Activated effector memory CD4-positive, alpha-beta T cell treated with anti-CD3 and anti-CD28 coated beads, Interleukin-2, amount 50 U/mL, for 16 hours (primary cell): ENCODE measurements around the gene BAG5.
"Not testable (repeated sequence)": the region's sequence is repeated elsewhere in the genome, so short reads cannot be mapped to it uniquely, and the experiment has no call there.

Source experiments
- DNase-seq: peaks from one replicate; pipeline ENCODE4 v3.0.0-alpha.2; 2020

Gene BAG5, protein sequence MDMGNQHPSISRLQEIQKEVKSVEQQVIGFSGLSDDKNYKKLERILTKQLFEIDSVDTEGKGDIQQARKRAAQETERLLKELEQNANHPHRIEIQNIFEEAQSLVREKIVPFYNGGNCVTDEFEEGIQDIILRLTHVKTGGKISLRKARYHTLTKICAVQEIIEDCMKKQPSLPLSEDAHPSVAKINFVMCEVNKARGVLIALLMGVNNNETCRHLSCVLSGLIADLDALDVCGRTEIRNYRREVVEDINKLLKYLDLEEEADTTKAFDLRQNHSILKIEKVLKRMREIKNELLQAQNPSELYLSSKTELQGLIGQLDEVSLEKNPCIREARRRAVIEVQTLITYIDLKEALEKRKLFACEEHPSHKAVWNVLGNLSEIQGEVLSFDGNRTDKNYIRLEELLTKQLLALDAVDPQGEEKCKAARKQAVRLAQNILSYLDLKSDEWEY

DNA sequence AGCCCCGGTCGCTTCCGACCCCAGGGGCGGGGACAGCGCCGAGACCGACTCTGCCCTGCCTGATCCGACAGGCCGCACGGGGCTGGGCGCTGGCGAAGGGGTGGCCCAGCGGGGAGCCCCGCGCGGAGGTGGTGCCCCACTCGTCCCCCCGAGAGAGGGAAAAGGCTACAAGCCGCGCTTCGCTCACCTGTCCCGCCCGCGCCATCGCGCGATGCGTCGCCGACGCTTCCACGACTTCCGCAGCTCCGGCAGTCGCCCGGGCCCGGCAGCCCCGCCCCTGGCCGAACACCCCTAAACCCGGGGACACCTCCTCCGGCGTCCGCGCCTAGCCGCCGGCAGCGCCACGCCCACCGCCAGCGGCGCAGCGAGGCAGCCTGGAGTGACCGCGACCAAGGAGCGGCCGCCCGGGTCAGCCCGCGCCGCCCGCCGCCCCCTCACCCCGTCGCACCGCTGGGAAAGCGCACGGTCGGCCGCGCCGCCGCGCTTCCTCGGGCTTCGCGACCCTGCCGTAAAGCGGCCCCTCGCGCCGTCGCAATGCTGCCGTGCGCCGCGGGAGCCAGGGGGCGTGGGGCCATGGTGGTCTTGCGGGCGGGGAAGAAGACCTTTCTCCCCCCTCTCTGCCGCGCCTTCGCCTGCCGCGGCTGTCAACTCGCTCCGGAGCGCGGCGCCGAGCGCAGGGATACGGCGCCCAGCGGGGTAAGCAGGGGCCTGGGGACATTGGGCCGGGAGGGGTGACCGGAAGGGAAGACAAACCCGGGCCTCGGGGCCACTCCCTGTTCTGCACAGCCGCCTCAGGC lies at the start of gene BAG5, which contains the start of gene COA8:
BAG5 (minus strand) TSS at position 229 of the 797 bp plus-strand sequence. CDS start 1,493 bp downstream, outside the sequence.
COA8 (plus strand) TSS at position 532 of the 797 bp plus-strand sequence; CDS start at position 574, 42 bp downstream.
- DNase-seq = peak; percentile 95

DNA sequence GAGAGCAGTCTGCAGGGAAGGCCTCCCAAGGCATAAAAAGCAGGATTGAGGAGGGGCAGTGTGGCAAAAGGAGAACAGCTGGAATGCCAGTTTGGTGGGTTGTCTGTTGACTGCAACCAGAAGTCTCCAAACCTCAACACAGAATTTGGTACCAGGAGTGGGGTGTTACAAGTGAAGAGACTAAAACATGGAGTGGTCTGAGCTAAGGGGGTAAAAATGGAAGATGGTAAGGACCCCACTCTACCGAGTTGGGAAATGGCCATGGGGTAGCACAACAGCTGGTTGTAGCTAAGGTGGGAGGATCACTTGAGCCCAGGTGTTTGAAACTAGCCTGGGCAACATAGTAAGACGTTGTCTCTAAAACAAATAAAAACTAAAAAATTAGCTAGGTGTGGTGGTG lies 48.8 kb upstream of the BAG5 start:
- no peak for DNase-seq

DNA sequence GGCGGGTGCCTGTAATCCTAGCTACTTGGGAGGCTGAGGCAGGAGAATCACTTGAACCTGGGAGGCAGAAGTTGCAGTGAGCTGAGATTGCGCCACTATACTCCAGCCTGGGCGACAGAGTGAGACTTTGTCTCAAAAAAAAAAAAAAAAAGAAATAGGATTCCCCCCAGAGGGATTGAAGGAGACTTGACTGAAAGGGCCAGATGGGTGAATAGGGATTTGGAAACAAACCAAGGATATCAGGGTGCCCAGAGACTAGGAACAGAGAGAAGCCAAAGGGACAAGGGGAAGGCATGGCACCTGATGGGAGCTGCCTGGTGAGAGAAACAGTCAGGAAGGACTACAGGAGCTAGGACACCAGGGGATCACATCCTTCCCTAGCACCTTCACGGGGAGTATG lies 46.6 kb upstream of the BAG5 start:
- not testable (repeated sequence) for DNase-seq

DNA sequence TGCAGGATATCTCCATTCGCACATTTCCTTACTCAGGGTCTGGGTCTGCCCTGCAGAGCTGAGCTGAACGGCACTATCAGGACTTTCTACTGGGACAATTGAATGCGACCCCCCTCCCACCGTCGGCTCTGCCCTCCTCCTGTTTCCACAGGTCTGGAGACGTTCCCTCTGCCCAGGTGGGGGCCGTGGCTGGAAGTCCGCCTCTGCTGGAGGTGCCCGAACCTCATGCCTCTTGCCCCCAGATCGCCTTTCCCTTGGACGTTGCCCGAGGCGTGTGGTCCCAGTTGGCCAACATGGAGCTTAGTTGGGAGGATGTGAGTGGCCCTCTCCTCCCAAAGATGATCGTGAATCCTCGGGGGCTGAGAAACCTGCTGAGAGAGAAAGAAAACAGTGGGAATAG lies 45.4 kb upstream of the BAG5 start:
- DNase-seq = no peak

DNA sequence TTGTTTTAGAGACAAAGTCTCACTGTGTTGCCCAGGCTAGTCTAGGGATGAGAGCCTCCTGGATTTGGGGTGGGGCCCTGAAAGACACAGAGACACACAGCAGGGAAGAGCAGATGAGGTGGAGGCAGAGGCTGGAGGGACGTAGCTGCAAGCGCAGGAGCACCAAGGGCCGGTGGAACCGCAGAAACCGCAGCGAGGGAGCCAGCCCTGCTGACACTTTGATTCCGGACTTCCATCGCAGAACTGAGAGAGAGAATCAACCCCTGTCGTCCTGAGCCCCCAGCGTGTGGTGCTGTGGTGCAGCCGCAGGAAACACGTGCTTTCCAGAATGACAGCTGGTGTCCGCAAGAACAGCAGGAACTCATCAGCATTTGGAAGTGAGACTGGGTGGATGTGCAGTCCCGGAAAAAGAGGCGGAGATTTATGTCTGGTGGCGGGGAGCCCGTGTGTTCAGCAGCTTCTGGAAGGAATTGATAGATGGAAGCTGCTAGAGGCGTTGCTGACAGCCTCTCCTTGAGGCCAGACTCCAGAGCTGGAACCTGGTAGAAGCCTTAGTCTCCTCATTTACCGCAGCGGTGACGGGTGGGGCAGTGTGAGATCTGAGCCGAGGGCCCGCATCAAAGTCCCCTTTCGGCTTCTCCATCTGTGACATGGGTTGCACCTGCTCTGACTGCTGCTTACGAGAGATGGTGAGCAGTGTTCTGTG lies 44.7 kb upstream of the BAG5 start:
- peak; percentile 79 for DNase-seq

DNA sequence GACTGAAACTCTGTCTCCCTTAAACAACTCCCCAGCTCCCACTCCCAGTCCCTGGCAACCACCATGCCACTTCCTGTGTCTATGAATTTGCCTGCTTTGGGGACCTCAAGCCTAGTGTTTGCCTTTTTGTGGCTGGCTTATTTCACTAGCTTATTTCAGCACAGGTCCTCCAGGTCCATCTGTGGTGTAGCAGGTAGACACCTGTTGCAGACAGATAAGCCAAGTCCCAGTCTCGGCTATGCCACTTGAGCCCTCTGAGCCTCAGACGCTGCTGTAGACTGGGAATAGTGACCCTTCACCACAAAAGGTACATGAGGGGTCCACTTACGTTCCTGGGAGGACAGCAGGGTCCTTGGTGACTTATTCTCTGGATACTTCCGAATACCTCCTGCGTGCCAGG lies 42.2 kb upstream of the BAG5 start:
- no peak for DNase-seq

DNA sequence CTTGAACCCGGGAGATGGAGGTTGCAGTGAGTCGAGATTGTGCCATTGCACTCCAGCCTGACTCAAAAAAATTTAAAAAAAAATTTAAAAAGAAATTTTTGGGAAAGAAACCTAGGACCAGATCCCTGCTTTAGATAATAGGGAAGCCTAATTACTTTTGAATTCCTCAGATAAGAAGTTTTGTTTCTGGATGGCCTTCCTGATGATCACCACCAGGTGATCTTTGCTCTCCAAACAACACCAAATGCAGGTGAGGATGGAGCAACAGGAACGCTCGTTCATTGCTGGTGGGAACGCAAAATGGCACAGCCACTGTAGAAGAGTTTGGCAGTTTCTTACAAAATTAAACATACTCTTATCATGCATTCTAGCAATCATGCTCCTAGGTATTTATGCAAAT lies 38.0 kb upstream of the BAG5 start:
- no peak for DNase-seq

DNA sequence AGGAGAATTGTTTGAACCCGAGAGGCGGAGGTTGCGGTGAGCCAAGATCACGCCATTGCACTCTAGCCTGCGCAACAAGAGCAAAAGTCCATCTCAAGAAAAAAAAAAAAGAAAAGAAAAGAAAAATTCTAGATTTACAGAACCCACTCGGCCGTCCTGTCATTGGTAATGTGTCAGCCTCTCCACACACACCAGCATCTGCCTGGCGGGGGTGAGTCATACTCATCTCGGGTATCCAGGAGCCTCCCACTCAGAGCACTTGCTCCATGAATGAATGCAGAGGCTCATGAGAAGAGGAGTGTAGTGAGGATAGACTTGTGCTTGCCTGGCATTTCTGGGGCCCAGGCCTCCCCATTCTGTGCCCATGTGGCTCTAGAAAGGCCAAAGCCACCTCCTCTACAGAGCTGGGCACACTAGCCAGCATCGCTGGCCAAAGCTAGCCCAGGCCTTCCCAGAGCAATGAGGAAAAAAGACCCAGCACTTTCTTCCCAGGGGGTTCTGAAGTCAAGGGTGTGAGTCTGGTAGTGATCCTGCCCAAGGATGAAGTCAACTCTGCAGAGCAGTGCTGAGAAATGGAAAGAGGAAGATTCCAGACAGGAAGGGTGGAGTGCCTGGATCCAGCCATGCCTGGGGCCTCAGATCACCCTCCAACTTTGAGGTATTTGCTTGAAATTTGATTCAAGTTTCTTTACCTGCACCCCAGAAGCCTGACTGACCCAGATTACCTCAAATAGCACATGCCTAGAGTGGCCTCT lies 35.3 kb upstream of the BAG5 start:
- no peak for DNase-seq

DNA sequence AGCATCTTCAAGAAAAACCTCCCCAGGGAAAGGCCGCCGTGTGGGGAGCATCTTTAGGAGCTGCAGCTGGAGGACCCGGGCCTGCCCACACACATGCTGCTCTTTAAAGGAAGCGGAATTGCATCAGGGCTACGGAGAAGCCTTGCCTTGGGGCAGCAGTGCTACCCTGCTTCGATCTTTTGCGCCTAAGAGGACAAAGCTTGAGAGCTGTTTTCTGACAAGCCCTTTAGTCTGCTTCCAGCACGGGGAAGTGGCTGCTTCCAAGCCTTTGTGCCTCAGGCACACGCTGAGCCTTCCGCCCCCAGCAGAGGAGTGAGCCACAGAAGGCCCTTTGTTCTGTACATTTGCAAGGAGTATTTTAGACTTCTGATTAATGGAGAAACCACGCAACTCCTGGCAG lies 31.8 kb upstream of the BAG5 start:
- DNase-seq = no peak

DNA sequence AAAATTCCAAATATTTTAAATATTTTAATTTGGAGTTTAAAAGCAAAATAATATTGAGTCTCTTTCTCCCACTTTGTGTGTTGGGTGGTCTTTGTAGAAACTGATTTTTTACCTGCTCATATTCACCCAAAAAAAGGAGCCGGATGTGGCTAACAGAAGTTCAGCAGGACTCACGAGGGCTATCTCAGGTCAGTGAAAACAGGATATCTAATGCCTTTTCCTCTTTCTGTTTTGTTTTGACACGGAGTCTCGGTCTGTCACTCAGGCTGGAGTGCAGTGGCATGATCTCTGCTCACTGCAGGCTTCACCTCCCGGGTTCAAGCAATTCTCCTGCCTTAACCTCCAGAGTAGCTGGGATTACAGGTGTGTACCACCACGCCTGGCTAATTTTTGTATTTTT lies 31.1 kb upstream of the BAG5 start:
- DNase-seq = no peak

DNA sequence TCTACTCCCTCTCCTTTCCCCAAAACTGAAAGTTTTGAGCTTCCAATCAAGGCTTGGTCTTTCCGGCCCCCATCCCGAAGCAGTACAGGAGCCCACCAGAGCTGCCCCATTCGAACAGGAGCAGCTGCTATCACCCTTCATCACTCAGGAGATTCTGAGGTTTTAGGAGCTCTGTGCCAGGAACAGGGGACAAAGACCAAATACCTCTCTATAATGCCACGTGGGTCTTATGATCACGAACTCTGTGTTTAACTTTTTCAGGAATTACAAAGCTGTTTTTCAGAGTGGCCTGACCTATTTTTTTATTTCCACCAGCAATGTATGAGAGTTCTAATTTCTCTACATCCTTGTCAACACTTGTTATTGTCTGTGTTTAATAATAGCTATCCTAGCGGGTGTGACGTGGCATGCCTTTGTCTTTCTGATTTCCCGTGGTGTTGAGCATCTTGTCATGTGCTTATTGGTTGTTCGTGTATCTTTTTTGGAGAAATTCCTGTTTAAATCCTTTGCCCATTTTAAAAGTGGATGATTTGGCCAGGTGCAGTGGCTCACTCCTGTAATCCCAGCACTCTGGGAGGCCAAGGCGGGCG lies 22.0 kb upstream of the BAG5 start:
- no peak for DNase-seq

DNA sequence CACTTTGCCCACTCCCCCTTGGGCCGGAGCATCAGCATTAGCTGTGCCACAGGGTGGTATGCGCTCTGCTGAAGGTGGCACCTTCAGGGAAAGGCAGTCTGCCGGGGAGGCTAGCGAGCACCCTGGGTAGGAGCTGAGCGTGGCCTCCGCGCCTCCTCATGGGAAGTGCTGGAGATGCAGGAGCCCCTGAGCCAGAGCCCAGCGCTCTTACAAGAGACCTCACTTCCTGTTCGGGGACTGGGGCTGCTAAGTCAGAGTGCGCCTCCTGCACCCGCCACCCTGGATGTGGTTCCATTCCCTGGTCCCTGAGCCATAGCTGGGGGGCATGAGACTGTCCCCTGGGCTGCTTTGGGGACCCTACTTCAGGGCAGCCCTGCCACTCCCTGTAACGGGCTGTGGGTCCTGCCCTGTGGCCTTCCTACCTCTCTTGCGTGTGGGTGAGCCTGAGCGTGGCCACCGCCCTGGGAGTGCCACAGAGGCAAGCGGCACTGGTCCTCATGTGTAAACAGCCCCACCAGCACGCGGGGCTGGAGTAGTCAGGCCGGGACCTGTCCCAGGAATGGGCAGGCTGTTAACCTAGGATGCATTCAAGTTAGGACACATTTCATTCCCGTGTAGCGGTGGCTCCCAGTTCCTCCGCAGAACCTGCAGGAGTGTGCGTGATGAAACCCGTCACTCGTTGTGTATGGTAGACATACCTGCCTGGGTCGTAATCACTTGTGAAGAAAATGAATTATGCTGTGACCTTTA lies 19.7 kb upstream of the BAG5 start:
- DNase-seq = no peak

DNA sequence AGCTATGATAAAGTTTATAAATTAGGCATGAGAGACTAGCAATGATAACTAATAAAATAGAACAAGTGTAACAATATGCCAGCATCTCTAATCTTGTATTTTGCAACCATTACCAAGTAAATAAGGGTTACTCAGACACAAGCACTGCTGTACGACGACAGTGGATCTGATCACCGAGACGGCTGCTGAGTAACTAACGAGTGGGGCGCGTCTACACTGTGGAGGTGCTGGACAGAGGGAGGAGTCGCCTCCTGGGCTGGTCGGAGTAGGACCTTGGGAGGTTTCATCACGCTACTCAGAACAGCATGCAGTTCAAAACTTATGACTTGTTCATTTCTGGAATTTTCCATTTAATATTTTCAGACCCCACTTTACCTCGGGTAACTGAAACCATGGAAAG lies 18.7 kb upstream of the BAG5 start:
- DNase-seq = no peak

DNA sequence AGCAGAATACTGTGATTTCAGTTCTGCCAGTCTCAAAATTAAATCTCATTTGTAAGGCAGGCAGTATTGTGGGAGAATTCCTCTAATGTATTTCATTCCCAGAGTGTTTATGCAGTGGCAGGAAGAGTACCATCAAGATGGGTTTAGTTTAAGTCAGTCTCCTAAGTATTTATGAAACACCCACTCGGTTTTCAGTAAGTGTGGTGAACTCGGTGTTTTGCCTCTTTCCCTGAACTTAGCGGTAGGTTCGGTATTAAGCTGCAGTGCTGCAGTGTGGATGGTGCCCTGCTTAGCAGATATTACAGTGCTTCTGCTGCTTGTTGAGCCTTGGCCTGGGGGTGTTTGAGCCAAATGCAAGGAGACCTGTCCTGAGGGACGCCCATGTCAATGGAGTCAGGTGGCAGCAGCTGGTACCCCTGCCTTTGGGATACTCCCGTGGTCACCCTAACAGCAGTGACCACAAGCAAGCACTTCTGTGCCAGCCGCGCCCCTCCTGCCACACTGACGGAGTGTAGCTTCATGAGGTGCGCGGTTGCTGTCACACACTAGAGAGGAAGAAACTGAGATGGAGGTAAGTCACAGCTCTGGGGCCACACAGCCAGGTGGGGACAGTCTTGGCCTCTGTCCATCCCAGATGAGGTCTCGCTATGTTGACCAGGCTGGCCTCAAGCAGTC lies 16.1 kb upstream of the BAG5 start:
- no peak for DNase-seq

DNA sequence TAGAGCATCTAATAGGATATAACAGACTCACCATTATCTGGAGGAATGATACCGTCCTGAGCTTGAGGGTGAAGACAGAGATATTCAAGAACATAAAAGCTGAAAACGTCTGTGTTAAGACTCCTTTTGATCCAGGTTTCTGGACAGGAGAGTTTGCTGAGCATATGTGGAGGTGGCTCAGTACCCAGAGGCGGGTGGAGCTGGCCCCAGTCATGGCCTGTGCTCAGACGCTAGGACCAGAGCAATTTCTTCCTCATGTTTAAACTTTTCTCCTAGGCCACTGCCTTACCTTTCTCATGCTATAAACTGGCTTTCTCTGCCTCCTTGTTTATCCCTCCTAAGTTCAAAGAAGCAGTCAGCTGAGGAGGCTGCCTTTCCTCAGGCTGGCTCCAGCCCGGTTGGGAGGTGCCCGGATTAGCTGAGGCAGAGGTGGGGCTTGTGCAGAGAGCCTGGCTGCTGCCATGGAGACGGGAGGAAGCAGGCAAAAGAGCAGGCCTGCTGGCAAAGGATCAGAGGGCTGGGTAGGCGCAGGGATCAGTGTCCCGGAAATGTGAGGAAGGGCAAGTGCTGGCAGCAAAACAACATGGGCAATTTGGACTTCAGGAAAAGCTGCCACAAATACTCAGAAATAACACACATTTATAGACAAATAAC lies 14.0 kb upstream of the BAG5 start:
- no peak for DNase-seq

DNA sequence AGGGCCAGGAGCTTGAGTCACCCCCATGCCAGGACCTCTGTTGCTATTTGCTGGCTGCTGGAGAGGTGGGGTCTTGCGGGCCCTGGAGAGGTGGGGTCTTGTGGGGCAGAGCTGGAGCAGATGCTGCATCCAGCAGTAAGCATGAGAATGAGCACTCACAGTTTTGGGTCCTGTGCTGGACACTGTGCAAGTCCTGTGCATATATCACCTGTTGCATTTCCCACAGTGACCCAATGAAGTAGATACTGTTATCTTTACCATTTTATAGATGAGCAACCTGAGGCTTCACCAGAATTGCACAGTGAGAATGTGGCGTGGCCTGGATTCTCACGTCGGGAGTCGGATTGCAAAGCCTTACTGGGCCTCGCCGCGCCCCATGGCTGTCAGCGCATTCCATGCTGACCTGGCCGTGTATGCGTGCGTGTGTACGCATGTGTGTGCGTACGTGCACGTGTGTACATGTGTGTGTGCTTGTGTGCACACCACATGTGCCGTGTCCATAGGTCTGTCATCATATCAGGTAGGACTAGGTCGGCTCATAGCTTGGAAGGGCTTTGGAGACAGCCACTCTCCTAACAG lies 12.3 kb upstream of the BAG5 start:
- no peak for DNase-seq

DNA sequence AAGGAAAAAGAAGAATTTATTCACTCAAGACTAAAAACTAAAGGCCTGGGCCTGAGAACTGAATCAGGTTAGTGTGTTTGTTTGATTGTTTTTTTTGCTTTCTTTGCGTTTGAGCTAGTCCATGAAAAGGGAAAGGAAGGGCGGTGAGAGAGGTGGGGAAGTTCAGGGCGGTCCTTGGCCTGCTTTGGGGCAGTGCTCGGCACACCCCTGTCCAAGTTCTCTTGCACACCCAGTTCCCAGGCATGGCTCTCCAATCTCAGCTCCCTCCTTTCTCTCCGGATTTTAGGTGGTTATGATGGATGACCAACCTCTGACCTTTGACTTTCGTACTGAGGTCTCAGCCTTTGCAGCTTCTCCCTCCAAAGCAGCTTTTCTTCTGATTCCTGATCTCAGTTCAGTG lies 11.6 kb upstream of the BAG5 start:
- no peak for DNase-seq

DNA sequence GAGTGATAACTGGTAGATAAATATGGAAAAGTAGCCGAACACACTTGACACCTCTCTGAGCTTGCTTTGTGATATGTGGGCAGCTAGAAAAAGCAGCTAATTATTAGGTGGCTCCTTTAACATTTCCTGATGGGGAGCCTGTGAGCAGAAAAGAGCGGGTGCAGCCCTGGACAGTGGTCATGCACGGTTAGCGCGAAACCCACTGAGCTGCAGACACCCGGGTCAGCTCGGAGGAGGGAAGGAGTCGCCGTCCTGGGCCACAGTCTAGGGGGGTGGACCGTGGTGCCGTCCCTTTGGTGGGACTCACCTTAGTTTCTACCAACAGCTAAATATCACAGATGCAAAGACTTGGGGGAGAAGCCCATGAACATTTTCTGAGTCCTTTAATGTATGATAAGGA lies 7.0 kb upstream of the BAG5 start:
- DNase-seq = no peak

DNA sequence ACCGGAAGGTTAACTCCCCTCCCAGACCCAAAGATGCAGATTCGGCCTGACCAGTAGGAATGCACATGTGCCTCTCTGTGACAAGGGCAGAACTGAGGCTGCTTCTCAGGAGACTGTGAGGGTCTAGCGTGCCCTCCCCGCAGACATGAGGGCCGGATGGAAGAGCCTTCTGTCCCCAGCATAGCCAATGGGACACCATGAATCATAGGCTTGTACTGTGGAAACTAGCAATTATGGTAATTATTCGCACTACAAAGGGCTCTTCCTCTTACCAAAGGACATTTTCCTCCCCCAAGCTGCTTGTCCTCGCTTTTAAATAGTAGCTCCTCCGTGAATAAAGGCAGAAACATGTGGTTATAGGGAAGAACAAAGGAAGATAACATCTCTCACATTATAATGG lies 6.5 kb upstream of the BAG5 start:
- no peak for DNase-seq
